ENCODE data around the gene ZDHHC7. TPM values are rescaled to one million over a fixed set of nuclear protein-coding genes. Genes with fewer than 3 reads are reported as not detected.
A peak's percentile ranks its signal among the peaks of the same experiment; 100 is the strongest.

The ZDHHC7 gene
- total and polyA plus RNA-seq, 9 of the 15 experiments (the other 6 are each of a cell fraction or from before 2014, with no cell fraction given), result 1.7 to 49.7 (median 37.4) TPM

DNA sequence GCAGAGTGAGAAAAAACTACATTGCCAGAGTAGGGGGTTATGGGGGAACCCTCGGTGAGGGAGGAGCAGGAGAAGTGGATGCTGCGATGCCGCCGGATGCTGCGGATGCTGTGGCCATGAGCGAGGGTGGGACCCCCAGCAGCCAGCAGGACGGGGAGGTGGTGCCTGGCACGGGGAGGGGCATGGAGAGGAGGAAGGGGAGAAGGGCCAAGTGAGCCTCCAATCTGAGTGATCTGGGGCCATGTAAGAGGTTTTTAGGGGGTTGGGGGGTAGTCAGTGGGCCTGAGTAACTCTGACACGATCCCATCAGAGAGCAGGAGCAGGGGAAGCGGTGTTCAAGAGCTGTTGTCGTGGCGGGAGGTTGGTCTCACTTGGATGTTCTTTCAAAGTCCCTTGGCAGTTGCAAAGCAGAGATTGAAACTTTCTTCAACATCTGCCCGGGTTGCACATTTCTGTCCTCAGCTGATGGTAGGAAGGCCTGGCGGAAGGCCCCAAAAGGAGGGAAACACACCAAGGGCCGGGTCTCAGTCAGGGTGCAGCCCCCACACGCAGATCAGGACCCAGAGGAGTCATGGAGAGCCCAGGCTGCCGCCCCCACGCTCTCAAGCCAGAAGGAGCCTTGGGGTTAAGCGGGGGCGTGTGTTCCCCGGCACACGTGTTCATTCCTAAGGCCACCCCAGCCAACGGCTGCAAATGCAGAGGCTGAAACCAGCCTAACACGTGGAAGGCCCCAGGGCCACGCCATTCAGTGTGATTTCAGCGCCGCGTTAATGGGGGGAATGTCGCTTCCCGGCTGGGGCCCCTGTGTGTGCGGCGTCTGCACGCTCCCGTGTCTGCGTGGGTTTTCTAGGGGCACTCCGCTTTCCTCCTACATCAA is 81.7 kb downstream of the ZDHHC7 start (continued):
- TF ChIP-seq, protein P1, sequence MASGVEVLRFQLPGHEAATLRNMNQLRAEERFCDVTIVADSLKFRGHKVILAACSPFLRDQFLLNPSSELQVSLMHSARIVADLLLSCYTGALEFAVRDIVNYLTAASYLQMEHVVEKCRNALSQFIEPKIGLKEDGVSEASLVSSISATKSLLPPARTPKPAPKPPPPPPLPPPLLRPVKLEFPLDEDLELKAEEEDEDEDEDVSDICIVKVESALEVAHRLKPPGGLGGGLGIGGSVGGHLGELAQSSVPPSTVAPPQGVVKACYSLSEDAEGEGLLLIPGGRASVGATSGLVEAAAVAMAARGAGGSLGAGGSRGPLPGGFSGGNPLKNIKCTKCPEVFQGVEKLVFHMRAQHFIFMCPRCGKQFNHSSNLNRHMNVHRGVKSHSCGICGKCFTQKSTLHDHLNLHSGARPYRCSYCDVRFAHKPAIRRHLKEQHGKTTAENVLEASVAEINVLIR (CRISPR knock-in tag; IDR thresholded peaks at IDR 0.05), result no peak
- TF ChIP-seq MTF1 (CRISPR knock-in tag; IDR thresholded peaks at IDR 0.05; ENCODE audit: borderline replicate concordance) (no peak), PTRF (tag; IDR thresholded peaks at IDR 0.05) (no peak), ZNF699 (CRISPR knock-in tag; IDR thresholded peaks at IDR 0.05; ENCODE audit: insufficient replicate concordance) (no peak), TAF15 (IDR thresholded peaks at IDR 0.05; ENCODE audit: low read depth, low read length) (no peak), CBX1 (IDR thresholded peaks at IDR 0.05; ENCODE audit: low read depth) (no peak), PCBP2 (IDR thresholded peaks at IDR 0.05; ENCODE audit: low read depth, low read length, poor library complexity, severe bottlenecking) (no peak), CHD4 (IDR thresholded peaks at IDR 0.05; ENCODE audit: insufficient read depth, insufficient replicate concordance, low read depth, low read length, poor library complexity, severe bottlenecking) (no peak), ZNF76 (CRISPR knock-in tag; IDR thresholded peaks at IDR 0.05; ENCODE audit: borderline replicate concordance) (no peak), FOXA3 (CRISPR knock-in tag; conservative IDR thresholded peaks at IDR 0.05 in 1 of 2, IDR thresholded peaks at IDR 0.05 in 1 of 2) (peak in 1 of 2 experiments; percentile 81; a peak in 1 of 4 replicates), CCAR2 (IDR thresholded peaks at IDR 0.05; ENCODE audit: low read depth, low read length) (no peak), SMARCA4 (IDR thresholded peaks at IDR 0.05) (no peak), TBP (optimal IDR thresholded peaks at IDR 0.05; ENCODE audit: low read depth, low read length) (no peak), ZFP36 (IDR thresholded peaks at IDR 0.05; ENCODE audit: low read depth, low read length, partially characterized antibody) (no peak), BRD9 (IDR thresholded peaks at IDR 0.05; ENCODE audit: low read depth, partially characterized antibody) (no peak), ZFP30 (CRISPR knock-in tag; IDR thresholded peaks at IDR 0.05; ENCODE audit: borderline replicate concordance) (no peak), ASH1L (IDR thresholded peaks at IDR 0.05; ENCODE audit: borderline replicate concordance, low read depth, partially characterized antibody) (no peak), HMG20B (CRISPR knock-in tag; IDR thresholded peaks at IDR 0.05) (no peak), MBD2 (IDR thresholded peaks at IDR 0.05; ENCODE audit: borderline replicate concordance, low read depth) (no peak), GABPB1 (CRISPR knock-in tag; IDR thresholded peaks at IDR 0.05) (peak; percentile 51; the same call in 1 of the 2 replicates), STAG1 (CRISPR knock-in tag; IDR thresholded peaks at IDR 0.05; ENCODE audit: borderline replicate concordance) (no peak), NFE2 (IDR thresholded peaks at IDR 0.05; ENCODE audit: low read depth) (no peak), TARDBP (IDR thresholded peaks at IDR 0.05) (no peak)
- TF ChIP-seq, protein P2, sequence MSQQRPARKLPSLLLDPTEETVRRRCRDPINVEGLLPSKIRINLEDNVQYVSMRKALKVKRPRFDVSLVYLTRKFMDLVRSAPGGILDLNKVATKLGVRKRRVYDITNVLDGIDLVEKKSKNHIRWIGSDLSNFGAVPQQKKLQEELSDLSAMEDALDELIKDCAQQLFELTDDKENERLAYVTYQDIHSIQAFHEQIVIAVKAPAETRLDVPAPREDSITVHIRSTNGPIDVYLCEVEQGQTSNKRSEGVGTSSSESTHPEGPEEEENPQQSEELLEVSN (IDR thresholded peaks at IDR 0.05; ENCODE audit: borderline replicate concordance in 1 of 2, extremely low read depth in 1 of 2, insufficient read depth in 1 of 2, insufficient read length in 1 of 2, low read depth in 1 of 2, low read length in 1 of 2, poor library complexity in 1 of 2, severe bottlenecking in 1 of 2), result peak; percentile 78 to 91
- TF ChIP-seq, protein P3, sequence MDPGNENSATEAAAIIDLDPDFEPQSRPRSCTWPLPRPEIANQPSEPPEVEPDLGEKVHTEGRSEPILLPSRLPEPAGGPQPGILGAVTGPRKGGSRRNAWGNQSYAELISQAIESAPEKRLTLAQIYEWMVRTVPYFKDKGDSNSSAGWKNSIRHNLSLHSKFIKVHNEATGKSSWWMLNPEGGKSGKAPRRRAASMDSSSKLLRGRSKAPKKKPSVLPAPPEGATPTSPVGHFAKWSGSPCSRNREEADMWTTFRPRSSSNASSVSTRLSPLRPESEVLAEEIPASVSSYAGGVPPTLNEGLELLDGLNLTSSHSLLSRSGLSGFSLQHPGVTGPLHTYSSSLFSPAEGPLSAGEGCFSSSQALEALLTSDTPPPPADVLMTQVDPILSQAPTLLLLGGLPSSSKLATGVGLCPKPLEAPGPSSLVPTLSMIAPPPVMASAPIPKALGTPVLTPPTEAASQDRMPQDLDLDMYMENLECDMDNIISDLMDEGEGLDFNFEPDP (CRISPR knock-in tag; IDR thresholded peaks at IDR 0.05), result no peak

Data from K562 (cell line).